GM12865 (cell line): ENCODE data around the gene CEBPZ.
"Not testable (repeated sequence)": the region's sequence is repeated elsewhere in the genome, so short reads cannot be mapped to it uniquely, and the experiment has no call there.

ENCODE experiments used
- DNase-seq: peaks from one replicate; pipeline ENCODE4 v3.0.0; 2010; ENCODE audit warnings: low read depth
- H3K4me3 ChIP-seq: 2 replicates; pipeline ENCODE4 v1.5.1; 2011; ENCODE audit warnings: mild to moderate bottlenecking, low read depth, low read length, control low read depth
- TF ChIP-seq, protein P1 (sequence below): IDR thresholded peaks from 2 replicates; pipeline ENCODE4 v1.5.1; 2011; ENCODE audit warnings: low read length, control low read depth, low read depth, inconsistent platforms; ENCODE audit not compliant: insufficient read depth; ENCODE audit errors: missing control alignments

The CEBPZ gene

DNA sequence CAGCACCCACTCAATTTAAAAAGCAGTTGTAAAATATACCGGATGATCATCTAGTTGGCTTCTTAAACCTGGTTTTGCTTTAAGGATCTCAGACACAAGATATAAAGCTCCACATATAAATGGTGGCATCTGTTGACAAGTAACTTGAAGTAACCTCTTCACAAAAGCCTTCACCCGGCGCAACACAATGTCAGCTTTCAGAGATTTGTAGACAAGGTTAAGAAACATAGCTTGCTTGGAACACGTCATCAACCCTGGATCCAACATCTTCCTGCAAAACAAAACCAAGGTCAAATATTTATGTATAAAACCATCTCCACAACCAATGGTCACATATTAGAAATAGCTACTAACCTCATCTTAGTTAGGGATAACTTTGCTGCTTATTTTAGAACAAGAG, 8.3 kb downstream of the CEBPZ start:
- no peak for DNase-seq
- H3K4me3 ChIP-seq = no peak overlapping the region
- TF ChIP-seq, protein P1, sequence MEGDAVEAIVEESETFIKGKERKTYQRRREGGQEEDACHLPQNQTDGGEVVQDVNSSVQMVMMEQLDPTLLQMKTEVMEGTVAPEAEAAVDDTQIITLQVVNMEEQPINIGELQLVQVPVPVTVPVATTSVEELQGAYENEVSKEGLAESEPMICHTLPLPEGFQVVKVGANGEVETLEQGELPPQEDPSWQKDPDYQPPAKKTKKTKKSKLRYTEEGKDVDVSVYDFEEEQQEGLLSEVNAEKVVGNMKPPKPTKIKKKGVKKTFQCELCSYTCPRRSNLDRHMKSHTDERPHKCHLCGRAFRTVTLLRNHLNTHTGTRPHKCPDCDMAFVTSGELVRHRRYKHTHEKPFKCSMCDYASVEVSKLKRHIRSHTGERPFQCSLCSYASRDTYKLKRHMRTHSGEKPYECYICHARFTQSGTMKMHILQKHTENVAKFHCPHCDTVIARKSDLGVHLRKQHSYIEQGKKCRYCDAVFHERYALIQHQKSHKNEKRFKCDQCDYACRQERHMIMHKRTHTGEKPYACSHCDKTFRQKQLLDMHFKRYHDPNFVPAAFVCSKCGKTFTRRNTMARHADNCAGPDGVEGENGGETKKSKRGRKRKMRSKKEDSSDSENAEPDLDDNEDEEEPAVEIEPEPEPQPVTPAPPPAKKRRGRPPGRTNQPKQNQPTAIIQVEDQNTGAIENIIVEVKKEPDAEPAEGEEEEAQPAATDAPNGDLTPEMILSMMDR = no peak

DNA sequence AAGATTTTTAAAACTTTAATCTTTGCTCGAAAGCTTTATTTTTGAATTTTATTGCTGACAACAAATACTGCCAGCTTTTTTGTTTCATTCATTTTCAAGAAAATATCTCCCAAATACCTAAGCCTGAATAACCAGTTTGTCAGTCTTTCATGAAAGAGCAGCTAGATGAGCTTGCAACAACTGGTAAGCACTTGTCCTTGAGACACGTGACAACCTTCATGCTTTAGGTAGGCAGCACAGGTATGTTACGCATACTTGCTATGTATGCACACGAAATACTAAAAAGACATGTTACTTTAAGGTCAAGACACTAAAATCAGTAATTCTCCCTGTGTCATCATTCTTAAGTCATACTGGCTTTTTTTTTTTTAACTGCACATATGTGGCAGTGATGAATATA, 12.3 kb downstream of the CEBPZ start:
- no peak for DNase-seq
- H3K4me3 ChIP-seq = no peak overlapping the region
- TF ChIP-seq, protein P1 = no peak

DNA sequence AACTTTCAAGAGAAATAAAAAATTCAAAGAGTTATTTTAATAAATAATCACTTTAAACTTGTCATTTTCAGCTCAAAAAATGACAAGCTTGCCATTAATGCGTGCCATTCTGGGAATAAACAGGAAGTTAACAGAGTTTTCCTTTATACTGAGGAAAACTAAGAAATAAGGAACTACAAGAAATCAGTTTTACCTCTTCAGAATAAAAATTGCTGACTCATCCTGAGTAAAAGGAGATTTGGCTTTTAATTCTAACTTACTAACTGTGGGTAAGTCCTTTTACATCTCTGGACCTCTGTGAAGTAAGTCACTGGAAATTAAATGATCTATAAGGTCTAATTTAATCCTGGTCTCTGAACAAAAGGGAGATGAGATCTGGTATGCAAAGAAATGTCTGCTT, 16.1 kb downstream of the CEBPZ start:
- no peak for DNase-seq
- TF ChIP-seq, protein P1 = no peak

DNA sequence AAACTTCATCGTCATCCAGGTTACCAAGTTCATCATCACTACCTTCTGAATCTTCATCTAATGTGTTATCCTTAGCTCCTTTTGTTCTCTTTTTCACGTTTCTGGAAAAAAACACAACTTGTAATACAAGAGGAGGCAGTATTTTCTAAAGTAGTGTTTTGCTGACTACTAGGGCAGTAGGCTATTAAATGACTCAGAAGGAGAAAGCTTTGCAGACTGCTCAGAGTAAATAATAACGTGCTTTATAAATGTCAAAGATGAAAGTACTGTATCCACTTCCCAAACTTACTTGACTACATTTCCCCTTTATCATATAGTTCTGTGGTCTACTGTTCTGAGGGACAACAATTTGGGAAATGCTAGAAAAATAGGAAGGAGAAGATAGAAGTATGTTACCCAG, 19.5 kb downstream of the CEBPZ start:
- TF ChIP-seq, protein P1 = no peak
- no peak overlapping the region for H3K4me3 ChIP-seq
- DNase-seq = no peak

More for the DNA sequence above, 16.1 kb downstream of the CEBPZ start:
- H3K4me3 ChIP-seq = no peak overlapping the region

DNA sequence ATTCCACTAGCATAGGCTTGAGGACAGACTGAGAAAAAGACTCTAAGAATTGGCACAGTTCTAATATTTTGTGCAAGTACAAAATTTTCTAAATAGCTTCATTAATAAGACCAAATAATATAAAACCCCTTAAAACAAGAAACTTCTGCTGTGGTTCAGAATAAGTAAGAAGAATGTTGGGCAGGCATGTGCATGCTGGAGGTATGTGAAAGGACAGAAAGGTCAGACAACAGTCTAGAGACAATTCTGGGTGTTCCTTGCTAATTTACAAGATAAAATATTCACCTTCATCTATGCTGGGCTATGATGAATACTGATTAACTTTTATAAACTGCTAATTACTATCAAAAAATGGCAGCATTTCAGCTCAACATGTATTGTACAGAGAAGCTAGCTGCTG, 20.2 kb downstream of the CEBPZ start:
- TF ChIP-seq, protein P1 = no peak
- no peak for DNase-seq
- H3K4me3 ChIP-seq = no peak overlapping the region

DNA sequence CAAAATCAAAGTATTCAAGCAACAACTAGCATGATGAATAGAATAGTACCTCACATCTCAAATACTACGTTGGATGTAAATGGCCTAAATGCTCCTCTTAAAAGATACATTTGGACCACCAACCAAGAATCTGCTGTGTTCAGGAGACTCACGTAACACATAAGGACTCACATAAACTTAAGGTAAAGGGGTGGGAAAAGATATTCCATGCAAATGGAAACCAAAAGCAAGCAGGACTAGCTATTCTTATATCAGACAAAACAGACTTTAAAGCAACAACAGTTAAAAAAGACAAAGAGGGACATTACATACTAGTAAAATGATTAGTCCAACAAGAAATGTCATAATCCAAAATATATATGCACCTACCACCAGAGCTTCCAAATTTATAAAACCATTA, 24.6 kb downstream of the CEBPZ start:
- DNase-seq, H3K4me3 ChIP-seq: not testable (repeated sequence)

DNA sequence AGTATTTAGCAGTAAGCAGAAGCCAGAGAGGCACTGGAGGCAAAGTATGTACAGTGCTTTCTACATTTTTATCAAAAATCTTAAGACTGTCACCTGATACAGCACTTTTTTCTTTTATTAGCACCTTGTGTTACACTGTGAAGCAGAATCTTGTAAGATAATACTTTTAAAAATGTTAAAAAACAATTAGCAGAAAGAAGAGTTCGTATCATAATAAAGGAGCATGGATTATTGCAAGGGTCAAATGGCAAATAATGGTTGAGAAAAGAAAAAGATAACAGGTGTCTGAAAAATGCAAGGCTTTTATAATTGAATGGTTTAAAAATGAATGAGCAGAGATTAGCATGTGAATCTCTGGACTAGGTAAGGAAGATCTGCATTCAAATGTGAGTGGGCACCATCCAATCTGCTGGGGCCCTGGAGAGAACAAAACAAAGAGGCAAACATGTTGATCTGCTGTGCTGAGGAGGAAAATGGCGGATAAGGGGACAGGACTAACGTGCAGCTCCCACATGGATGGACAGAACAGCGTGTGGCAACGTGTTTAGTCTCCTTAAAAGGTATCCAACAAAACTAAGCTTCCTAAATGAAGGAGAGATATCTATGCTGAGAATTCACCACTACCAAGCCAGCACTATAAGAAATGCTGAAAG, 25.6 kb downstream of the CEBPZ start:
- TF ChIP-seq, protein P1 = no peak
- no peak for DNase-seq
- no peak overlapping the region for H3K4me3 ChIP-seq

DNA sequence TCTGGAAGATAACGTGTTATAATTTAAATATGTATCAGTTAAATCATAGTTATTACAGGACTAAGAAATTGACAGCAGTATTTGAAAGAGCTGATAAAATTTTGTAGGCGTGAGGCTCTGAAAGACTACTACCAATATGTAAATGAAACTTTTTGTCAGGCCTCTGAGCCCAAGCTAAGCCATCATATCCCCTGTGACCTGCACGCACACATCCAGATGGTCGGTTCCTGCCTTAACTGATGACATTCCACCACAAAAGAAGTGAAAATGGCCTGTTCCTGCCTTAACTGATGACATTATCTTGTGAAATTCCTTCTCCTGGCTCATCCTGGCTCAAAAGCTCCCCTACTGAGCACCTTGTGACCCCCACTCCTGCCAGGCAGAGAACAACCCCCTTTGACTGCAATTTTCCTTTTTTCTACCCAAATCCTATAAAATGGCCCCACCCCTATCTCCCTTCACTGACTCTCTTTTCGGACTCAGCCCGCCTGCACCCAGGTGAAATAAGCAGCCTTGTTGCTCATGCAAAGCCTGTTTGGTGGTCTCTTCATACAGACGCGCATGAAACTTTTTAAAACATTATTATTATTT, 26.2 kb downstream of the CEBPZ start:
- not testable (repeated sequence) for H3K4me3 ChIP-seq

More for the DNA sequence above, 26.2 kb downstream of the CEBPZ start:
- not testable (repeated sequence) for DNase-seq
